Mucosa of stomach (tissue), 1 donor: ENCODE measurements around the gene CFAP43.
"Not testable (repeated sequence)": the region's sequence is repeated elsewhere in the genome, so short reads cannot be mapped to it uniquely, and the experiment has no call there.

Source experiments
- H3K27me3 ChIP-seq: one replicate; pipeline ENCODE4 v1.7.0; 2013; ENCODE audit warnings: mild to moderate bottlenecking, low read length; ENCODE audit not compliant: control insufficient read depth, insufficient read depth
- H3K36me3 ChIP-seq: one replicate; pipeline ENCODE4 v1.7.0; 2013; ENCODE audit warnings: low read length; ENCODE audit not compliant: control insufficient read depth, insufficient read depth
- H3K4me1 ChIP-seq: one replicate; pipeline ENCODE4 v1.7.0; 2013; ENCODE audit warnings: mild to moderate bottlenecking, low read length; ENCODE audit not compliant: control insufficient read depth, insufficient read depth
- H3K4me3 ChIP-seq: one replicate; pipeline ENCODE4 v1.7.0; 2013; ENCODE audit warnings: low read length
- H3K9ac ChIP-seq: one replicate; pipeline ENCODE4 v1.7.0; 2013; ENCODE audit warnings: mild to moderate bottlenecking, low read length, moderate library complexity
- H3K9me3 ChIP-seq: one replicate; pipeline ENCODE4 v1.7.0; 2013; ENCODE audit warnings: mild to moderate bottlenecking, low read length, moderate library complexity; ENCODE audit not compliant: control insufficient read depth
- donor health status: Pancreatic carcinoma.

CFAP43 gene

DNA sequence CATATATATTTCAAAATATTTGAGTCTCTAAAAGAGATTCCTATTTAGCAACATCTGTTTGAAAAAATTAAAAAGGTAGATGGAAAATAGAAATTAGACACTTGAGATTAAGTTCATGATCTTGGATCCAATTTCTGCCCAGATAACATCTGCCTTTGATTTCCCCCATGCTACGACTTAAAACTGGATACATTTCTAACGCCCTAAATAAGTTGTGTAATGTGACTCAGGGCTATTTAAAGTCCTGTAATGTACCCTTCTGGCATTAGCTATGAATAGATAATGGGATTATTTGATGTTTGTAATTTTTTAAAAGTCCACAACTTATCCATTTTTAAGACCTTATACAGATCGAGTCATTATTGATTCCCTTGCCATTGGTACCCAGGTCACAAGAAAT lies 23.4 kb downstream of the CFAP43 start:
- Histone ChIP-seq H3K9me3 (no peaks in the 10 kb centered on the region), H3K4me3 (no peak overlapping the region), H3K27me3 (no peaks in the 10 kb centered on the region)

GRCh38 chr10:104202231-104202630 lies 29.9 kb downstream of the CFAP43 start:
- H3K27me3 ChIP-seq: no peaks in the 10 kb centered on the region

More for the DNA sequence above, 23.4 kb downstream of the CFAP43 start:
- Histone ChIP-seq H3K36me3 (no peaks in the 10 kb centered on the region), H3K9ac (no peak overlapping the region), H3K4me1 (no peaks in the 10 kb centered on the region)

DNA sequence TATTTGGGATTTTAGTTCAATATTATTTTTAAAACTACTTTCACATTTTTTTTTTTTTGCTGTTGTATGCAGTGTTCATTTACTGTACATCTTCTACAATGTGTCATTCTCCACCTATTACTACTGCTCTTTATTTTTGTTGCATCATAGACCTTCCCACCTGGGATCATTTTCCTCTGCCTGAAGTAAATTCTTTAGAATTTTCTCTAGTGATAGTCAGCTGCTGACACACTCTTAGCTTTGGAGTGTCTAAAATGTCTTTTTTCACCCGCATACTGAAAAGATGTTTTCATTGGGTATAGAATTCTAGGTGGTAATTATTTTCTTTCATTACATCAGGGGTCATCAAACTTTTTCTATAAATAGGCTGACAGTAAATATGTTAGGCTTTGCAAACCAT lies 30.5 kb downstream of the CFAP43 start:
- H3K9ac ChIP-seq: no peak overlapping the region
- no peaks in the 10 kb centered on the region for H3K36me3 ChIP-seq
- H3K27me3 ChIP-seq: no peaks in the 10 kb centered on the region
- H3K4me1 ChIP-seq: peaks cover 13% of the 10 kb centered on the region
- H3K9me3 ChIP-seq: no peaks in the 10 kb centered on the region
- no peak overlapping the region for H3K4me3 ChIP-seq

More at GRCh38 chr10:104202231-104202630, 29.9 kb downstream of the CFAP43 start:
- Histone ChIP-seq H3K4me1 (peaks cover 13% of the 10 kb centered on the region), H3K9me3 (no peaks in the 10 kb centered on the region), H3K4me3 (no peak overlapping the region), H3K9ac (no peak overlapping the region), H3K36me3 (no peaks in the 10 kb centered on the region)

- Histone ChIP-seq H3K9me3 (no peaks in the 10 kb centered on the region), H3K4me1 (peaks cover 13% of the 10 kb centered on the region), H3K9ac (no peak overlapping the region), H3K36me3 (no peaks in the 10 kb centered on the region), H3K4me3 (no peak overlapping the region), H3K27me3 (no peaks in the 10 kb centered on the region)
Measured at GRCh38 chr10:104199567-104199966, 32.6 kb downstream of the CFAP43 start.

- no peak overlapping the region for H3K4me3 ChIP-seq
- H3K9me3 ChIP-seq: no peaks in the 10 kb centered on the region
- no peaks in the 10 kb centered on the region for H3K36me3 ChIP-seq
- no peak overlapping the region for H3K9ac ChIP-seq
- H3K27me3 ChIP-seq: no peaks in the 10 kb centered on the region
- H3K4me1 ChIP-seq: peaks cover 13% of the 10 kb centered on the region
Measured at GRCh38 chr10:104197364-104197763, 34.8 kb downstream of the CFAP43 start.

DNA sequence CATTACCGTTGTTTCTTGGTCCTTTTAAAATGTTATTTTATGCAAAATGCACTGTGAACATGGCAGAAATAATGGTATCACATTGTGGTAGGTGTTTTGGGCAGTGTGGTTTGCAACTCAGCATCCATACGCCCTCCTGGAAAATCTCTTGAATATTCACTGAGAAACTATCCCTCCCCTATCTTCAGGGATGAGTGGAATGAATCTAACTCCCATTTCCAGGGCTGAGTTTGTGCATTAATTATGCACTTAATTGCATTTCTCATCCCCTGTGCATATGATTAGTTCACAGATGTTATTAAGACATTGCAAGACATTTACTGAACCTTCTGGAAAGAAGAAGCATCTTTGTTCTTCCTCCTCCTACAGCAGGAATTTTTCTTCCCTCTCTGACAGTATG lies 36.5 kb downstream of the CFAP43 start:
- H3K36me3 ChIP-seq: no peaks in the 10 kb centered on the region
- H3K4me3 ChIP-seq: no peak overlapping the region
- no peaks in the 10 kb centered on the region for H3K9me3 ChIP-seq
- no peak overlapping the region for H3K9ac ChIP-seq
- H3K4me1 ChIP-seq: peaks cover 13% of the 10 kb centered on the region
- no peaks in the 10 kb centered on the region for H3K27me3 ChIP-seq

GRCh38 chr10:104193787-104194186 lies 38.4 kb downstream of the CFAP43 start:
- Histone ChIP-seq H3K9ac (no peak overlapping the region), H3K36me3 (no peaks in the 10 kb centered on the region), H3K4me3 (no peak overlapping the region), H3K4me1 (peaks cover 8% of the 10 kb centered on the region), H3K27me3 (no peaks in the 10 kb centered on the region), H3K9me3 (no peaks in the 10 kb centered on the region)

- Histone ChIP-seq H3K9me3 (no peaks in the 10 kb centered on the region), H3K4me3 (no peak overlapping the region), H3K4me1 (no peaks in the 10 kb centered on the region), H3K36me3 (no peaks in the 10 kb centered on the region), H3K9ac (no peak overlapping the region), H3K27me3 (no peaks in the 10 kb centered on the region)
Measured at GRCh38 chr10:104190695-104191094, 41.5 kb downstream of the CFAP43 start.

GRCh38 chr10:104183682-104184081 lies 48.5 kb downstream of the CFAP43 start:
- Histone ChIP-seq H3K36me3 (no peaks in the 10 kb centered on the region), H3K27me3 (no peaks in the 10 kb centered on the region), H3K4me1 (no peaks in the 10 kb centered on the region), H3K9ac (no peak overlapping the region), H3K4me3 (no peak overlapping the region), H3K9me3 (no peaks in the 10 kb centered on the region)

- H3K27me3 ChIP-seq, H3K9me3 ChIP-seq, H3K4me1 ChIP-seq, H3K36me3 ChIP-seq, H3K9ac ChIP-seq, H3K4me3 ChIP-seq: not testable (repeated sequence)
Measured at GRCh38 chr10:104174136-104174535, 58.0 kb downstream of the CFAP43 start.

DNA sequence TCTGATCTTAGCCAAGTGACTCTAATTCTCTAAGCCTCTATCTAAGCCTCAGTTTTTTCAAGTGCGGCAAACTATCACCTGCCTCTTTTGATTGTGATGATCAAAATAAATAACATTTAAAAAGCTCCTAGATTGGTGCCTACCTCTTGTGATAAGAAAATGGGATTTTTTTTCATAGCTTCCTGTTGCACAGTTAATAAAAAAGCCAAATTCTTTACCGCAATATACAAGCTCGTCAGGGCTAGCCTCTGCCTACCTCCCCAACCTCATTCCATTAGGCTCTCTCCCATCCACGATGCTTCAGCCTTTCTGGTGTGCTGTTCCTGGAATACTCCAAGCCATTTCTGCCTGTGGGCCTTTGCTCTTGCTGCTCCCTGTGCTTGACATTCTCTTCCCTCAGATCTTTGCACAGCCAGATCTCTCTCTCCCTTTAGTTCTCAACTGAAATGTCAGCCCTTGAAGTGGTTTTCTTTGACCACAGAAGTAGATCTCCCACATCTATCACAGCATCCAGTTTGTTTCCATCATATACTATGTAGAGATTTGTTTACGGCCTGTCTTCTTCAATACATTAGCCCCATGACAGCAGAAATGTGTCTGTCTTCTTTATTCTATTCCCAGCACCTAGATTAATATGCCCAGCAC lies 61.4 kb downstream of the CFAP43 start:
- Histone ChIP-seq H3K36me3 (no peaks in the 10 kb centered on the region), H3K9ac (no peak overlapping the region), H3K4me1 (no peaks in the 10 kb centered on the region), H3K9me3 (no peaks in the 10 kb centered on the region), H3K4me3 (no peak overlapping the region), H3K27me3 (no peaks in the 10 kb centered on the region)

DNA sequence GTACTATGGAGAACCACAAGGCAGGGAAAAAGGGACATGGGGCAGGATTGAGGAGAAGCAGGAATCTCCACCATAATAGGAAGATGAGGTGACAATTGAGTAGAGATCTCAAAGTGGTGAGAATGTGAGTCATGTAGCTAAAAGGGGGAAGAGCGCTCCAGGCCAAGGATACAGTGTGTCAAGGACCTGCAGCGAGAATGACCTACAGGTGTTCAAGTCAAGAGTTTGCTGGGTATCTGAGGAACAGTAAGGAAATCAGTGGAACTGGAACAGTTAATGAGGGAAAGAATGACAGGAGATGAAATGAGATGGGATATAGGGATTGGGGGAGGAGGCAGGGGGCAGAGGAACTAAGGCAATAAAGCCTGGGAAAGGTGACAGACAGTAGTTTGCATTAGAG lies 76.6 kb downstream of the CFAP43 start:
- Histone ChIP-seq H3K4me1 (no peaks in the 10 kb centered on the region), H3K9ac (no peak overlapping the region), H3K9me3 (no peaks in the 10 kb centered on the region), H3K27me3 (no peaks in the 10 kb centered on the region), H3K4me3 (no peak overlapping the region), H3K36me3 (no peaks in the 10 kb centered on the region)

- Histone ChIP-seq H3K36me3 (no peaks in the 10 kb centered on the region), H3K4me3 (no peak overlapping the region), H3K4me1 (no peaks in the 10 kb centered on the region), H3K9ac (no peak overlapping the region), H3K9me3 (no peaks in the 10 kb centered on the region), H3K27me3 (no peaks in the 10 kb centered on the region)
Measured at GRCh38 chr10:104151737-104152136, 80.4 kb downstream of the CFAP43 start.
